ENCODE data around the gene FCER2.

DNA sequence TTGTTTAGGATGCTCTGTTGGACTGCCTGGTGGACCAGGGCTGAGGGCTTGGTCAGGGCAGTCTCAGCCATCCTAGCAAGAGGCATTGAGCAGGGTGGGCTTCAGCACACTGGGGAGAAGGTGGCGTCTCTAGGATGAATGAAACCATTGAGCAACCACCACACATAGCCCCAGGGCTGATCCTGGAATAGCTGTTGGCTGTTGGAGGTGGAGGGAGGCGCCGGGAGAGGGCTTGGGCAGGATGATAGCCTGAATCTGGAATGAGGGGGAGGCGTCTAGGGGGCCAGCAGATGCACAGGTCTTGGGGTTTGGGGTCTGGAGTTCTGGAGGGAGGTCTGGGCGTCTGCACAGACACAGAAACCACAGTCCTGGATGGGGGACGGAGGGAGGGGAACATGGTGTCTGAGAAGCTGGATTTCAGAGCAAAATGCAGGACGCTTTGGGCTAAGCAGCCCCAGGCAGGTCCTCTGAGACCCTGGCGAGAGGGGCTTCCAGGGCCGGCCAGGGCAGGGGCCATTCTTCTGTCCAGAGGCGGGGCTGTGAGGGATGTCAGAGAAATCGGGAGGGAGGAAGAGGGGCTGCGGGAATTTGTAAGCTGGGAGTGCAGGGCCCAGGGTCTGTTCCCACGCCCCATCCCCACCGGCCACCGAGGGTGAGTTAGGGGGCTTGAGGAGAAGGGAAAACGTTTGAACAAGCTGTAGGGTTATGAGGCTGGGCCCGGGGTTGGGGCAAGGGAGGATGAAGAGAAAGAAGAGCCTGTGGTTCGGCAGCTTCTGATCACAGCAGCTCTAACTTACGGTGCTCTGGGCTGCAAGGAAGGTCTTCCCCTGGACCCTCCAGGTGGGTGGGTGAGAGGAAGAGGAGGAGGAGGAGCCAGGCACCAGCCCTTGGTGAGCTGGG is 16.1 kb downstream of the FCER2 start:
- TF ChIP-seq POLR2A (IDR thresholded peaks at IDR 0.05) (no peak), POLR2AphosphoS5 (IDR thresholded peaks at IDR 0.05) (no peak), EP300 (IDR thresholded peaks at IDR 0.05) (no peak)
- TF ChIP-seq, protein P1, sequence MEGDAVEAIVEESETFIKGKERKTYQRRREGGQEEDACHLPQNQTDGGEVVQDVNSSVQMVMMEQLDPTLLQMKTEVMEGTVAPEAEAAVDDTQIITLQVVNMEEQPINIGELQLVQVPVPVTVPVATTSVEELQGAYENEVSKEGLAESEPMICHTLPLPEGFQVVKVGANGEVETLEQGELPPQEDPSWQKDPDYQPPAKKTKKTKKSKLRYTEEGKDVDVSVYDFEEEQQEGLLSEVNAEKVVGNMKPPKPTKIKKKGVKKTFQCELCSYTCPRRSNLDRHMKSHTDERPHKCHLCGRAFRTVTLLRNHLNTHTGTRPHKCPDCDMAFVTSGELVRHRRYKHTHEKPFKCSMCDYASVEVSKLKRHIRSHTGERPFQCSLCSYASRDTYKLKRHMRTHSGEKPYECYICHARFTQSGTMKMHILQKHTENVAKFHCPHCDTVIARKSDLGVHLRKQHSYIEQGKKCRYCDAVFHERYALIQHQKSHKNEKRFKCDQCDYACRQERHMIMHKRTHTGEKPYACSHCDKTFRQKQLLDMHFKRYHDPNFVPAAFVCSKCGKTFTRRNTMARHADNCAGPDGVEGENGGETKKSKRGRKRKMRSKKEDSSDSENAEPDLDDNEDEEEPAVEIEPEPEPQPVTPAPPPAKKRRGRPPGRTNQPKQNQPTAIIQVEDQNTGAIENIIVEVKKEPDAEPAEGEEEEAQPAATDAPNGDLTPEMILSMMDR (IDR thresholded peaks at IDR 0.05) = no peak
